Upper lobe of left lung (tissue), 4 donors: ENCODE results near the gene TBC1D5.

Experiments
- POLR2A ChIP-seq, 4 donors: fragments of 450-650 bp; IDR thresholded peaks; one replicate each; pipeline ENCODE4 v1.5.1; 2016 to 2017; ENCODE audit warnings: antibody characterized with exemption in 4 of 4, mild to moderate bottlenecking in 2 of 4
- POLR2AphosphoS5 ChIP-seq, 2 donors: sonication (generic); formaldehyde crosslinking; IDR thresholded peaks; one replicate each; pipeline ENCODE4 v1.5.1; 2017; ENCODE audit warnings: antibody characterized with exemption in 2 of 2
- TF ChIP-seq, protein P1 (sequence below), 6 experiments: fragments of 450-650 bp in 4 of 6; fragments of 200-600 bp in 2 of 6; sonication (generic) in 2 of 6; IDR thresholded peaks; one replicate each; pipeline ENCODE4 v1.5.1; 2016 to 2019; ENCODE audit warnings: antibody characterized with exemption in 6 of 6

GRCh38 chr3:17473761-17474160 is 268.7 kb downstream of the TBC1D5 start:
- TF ChIP-seq, protein P1, sequence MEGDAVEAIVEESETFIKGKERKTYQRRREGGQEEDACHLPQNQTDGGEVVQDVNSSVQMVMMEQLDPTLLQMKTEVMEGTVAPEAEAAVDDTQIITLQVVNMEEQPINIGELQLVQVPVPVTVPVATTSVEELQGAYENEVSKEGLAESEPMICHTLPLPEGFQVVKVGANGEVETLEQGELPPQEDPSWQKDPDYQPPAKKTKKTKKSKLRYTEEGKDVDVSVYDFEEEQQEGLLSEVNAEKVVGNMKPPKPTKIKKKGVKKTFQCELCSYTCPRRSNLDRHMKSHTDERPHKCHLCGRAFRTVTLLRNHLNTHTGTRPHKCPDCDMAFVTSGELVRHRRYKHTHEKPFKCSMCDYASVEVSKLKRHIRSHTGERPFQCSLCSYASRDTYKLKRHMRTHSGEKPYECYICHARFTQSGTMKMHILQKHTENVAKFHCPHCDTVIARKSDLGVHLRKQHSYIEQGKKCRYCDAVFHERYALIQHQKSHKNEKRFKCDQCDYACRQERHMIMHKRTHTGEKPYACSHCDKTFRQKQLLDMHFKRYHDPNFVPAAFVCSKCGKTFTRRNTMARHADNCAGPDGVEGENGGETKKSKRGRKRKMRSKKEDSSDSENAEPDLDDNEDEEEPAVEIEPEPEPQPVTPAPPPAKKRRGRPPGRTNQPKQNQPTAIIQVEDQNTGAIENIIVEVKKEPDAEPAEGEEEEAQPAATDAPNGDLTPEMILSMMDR (IDR thresholded peaks at IDR 0.05), result no peak
- no peak for TF ChIP-seq POLR2A (IDR thresholded peaks at IDR 0.05)
- TF ChIP-seq POLR2AphosphoS5 (IDR thresholded peaks at IDR 0.05), result no peak
